ENCODE measurements around the gene PNPLA2.

Gene PNPLA2

GRCh38 chr11:815675-816432, 2.9 kb upstream of the PNPLA2 start:
- no peak for DNase-seq (ENCODE audit: low read depth in 3 of 3, low spot score in 1 of 3)

- DNase-seq (ENCODE audit: low read depth in 3 of 3, low spot score in 1 of 3): no peak
Measured at GRCh38 chr11:816433-816779, 2.3 kb upstream of the PNPLA2 start.

GRCh38 chr11:819129-819931, 616 bp downstream of the PNPLA2 start:
- DNase-seq (ENCODE audit: low read depth in 3 of 3, low spot score in 1 of 3): peak; percentile 81 to 90 (median 86)

GRCh38 chr11:819943-820649, 1.4 kb downstream of the PNPLA2 start:
- peak; percentile 84 to 91 (median 85) for DNase-seq (ENCODE audit: low read depth in 3 of 3, low spot score in 1 of 3)

GRCh38 chr11:820655-821511, 2.2 kb downstream of the PNPLA2 start:
- DNase-seq (ENCODE audit: low read depth in 3 of 3, low spot score in 1 of 3): no peak

- DNase-seq (ENCODE audit: low read depth in 3 of 3, low spot score in 1 of 3): no peak
Measured at GRCh38 chr11:821512-822371, 3.0 kb downstream of the PNPLA2 start.

GRCh38 chr11:823441-824291, 5.0 kb downstream of the PNPLA2 start:
- no peak for DNase-seq (ENCODE audit: low read depth in 3 of 3, low spot score in 1 of 3)

- no peak for DNase-seq (ENCODE audit: low read depth in 3 of 3, low spot score in 1 of 3)
Measured at GRCh38 chr11:824292-824880, 5.7 kb downstream of the PNPLA2 start.

GRCh38 chr11:824942-825341, 6.2 kb downstream of the PNPLA2 start:
- DNase-seq (ENCODE audit: low read depth in 3 of 3, low spot score in 1 of 3): no peak

GRCh38 chr11:825366-826226, 6.9 kb downstream of the PNPLA2 start:
- no peak for DNase-seq (ENCODE audit: low read depth in 3 of 3, low spot score in 1 of 3)

- no peak for DNase-seq (ENCODE audit: low read depth in 3 of 3, low spot score in 1 of 3)
Measured at GRCh38 chr11:826227-826621, 7.5 kb downstream of the PNPLA2 start.

GRCh38 chr11:826836-827145, 8.1 kb downstream of the PNPLA2 start:
- DNase-seq (ENCODE audit: low read depth in 3 of 3, low spot score in 1 of 3): no peak

GRCh38 chr11:827146-827896, 8.6 kb downstream of the PNPLA2 start:
- no peak for DNase-seq (ENCODE audit: low read depth in 3 of 3, low spot score in 1 of 3)

GRCh38 chr11:827897-828192, 9.1 kb downstream of the PNPLA2 start, which contains the start of gene CRACR2B:
CRACR2B (plus strand) TSS chr11:827919; CDS start chr11:828608, 689 bp downstream.
- no peak for DNase-seq (ENCODE audit: low read depth in 3 of 3, low spot score in 1 of 3)

GRCh38 chr11:828506-829175, 9.9 kb downstream of the PNPLA2 start:
- DNase-seq (ENCODE audit: low read depth in 3 of 3, low spot score in 1 of 3): no peak

GRCh38 chr11:829176-829846, 10.6 kb downstream of the PNPLA2 start:
- no peak for DNase-seq (ENCODE audit: low read depth in 3 of 3, low spot score in 1 of 3)

Data from stimulated activated CD4-positive, alpha-beta T cell treated with anti-CD3 and anti-CD28 coated beads, TNF-alpha, amount 100 ng/mL, for 1 hour (primary cell).